ENCODE data around the gene WDR37. TPM values are rescaled to one million over a fixed set of nuclear protein-coding genes. Genes with fewer than 3 reads are reported as not detected.

WDR37 gene
- total and polyA plus RNA-seq, 8 donors = 4.6 to 11.6 (median 8.6) TPM

DNA sequence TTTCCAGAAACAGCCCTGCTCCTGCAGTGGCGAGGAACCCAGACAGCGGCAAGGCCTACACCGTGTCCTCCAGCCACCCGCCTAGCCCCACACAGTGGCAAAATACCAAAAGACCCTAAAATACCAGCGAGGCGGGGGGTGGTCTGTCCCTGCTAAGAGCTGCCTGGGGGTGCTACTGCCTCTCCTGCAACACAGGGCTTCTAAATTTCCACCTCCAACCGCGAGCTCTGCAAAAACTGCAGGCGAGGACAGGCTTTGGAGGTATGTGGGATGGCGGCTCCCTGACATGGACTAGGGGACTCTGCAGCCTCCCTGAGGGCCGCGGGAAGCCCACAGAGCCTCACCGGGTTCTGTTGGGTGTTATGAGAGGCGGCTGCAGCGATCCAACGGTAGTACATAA lies 122.3 kb downstream of the WDR37 start:
- Histone ChIP-seq H3K4me3 (no peak overlapping the region), H3K27ac (no peak overlapping the region), H3K4me1 (no peaks in the 10 kb centered on the region), H3K27me3 (no peaks in the 10 kb centered on the region), H3K36me3 (no peaks in the 10 kb centered on the region), H3K9me3 (no peaks in the 10 kb centered on the region)
- WGBS, 2 donors = 77 to 90% methylated on average over 16 of the region's 16 CpGs
- FAIRE-seq (no peak), DNase-seq (peak in 1 of 6 donors; percentile 44), ATAC-seq (no peak)
- intact Hi-C loops (cut with DNase I) = no loop called here
- TF ChIP-seq, protein P1, sequence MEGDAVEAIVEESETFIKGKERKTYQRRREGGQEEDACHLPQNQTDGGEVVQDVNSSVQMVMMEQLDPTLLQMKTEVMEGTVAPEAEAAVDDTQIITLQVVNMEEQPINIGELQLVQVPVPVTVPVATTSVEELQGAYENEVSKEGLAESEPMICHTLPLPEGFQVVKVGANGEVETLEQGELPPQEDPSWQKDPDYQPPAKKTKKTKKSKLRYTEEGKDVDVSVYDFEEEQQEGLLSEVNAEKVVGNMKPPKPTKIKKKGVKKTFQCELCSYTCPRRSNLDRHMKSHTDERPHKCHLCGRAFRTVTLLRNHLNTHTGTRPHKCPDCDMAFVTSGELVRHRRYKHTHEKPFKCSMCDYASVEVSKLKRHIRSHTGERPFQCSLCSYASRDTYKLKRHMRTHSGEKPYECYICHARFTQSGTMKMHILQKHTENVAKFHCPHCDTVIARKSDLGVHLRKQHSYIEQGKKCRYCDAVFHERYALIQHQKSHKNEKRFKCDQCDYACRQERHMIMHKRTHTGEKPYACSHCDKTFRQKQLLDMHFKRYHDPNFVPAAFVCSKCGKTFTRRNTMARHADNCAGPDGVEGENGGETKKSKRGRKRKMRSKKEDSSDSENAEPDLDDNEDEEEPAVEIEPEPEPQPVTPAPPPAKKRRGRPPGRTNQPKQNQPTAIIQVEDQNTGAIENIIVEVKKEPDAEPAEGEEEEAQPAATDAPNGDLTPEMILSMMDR (IDR thresholded peaks at IDR 0.05) = no peak

DNA sequence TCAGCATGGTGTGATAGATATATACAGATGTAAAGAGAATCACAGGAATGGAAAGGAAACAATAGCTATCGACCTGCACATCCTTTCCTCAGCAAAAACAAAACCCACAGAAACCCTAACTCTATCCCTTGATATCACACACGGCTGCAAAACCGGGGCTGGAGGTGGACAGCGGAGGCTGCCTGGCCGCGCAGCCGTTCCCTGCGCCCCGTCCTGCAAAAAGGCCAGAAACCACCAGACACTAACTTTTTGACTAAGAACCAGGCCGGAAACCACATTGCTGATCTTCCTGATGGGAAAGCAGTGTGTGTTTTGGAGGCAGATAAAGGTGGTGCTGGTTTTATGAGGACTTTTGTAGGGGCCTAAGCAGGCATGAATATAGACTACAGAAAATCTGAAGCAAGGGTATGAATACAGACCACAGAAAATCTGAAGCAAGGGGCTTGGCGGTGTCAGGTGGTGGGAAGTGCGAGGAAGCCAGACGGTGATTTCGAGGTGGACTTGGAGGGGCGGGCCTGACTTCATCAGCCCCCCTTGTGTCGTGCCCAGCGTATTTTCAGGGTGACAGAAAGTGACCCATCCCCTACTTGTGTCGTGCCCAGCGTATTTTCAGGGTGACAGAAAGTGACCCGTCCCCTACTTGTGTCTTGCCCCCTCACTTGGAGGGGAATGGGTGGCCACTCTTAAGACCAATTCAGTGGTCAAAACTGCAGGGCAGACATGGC lies 123.3 kb downstream of the WDR37 start:
- Histone ChIP-seq H3K4me3 (no peak overlapping the region), H3K27me3 (no peaks in the 10 kb centered on the region), H3K27ac (no peak overlapping the region), H3K36me3 (no peaks in the 10 kb centered on the region), H3K4me1 (no peaks in the 10 kb centered on the region), H3K9me3 (no peaks in the 10 kb centered on the region)
- peak in 1 of 6 donors; percentile 31 for DNase-seq
- ATAC-seq = no peak
- 84 to 87% methylated on average over 20 of the region's 20 CpGs for WGBS, 2 donors
- no peak for FAIRE-seq
- TF ChIP-seq, protein P1 (IDR thresholded peaks at IDR 0.05) = no peak
- intact Hi-C loops (cut with DNase I) = no loop called here

DNA sequence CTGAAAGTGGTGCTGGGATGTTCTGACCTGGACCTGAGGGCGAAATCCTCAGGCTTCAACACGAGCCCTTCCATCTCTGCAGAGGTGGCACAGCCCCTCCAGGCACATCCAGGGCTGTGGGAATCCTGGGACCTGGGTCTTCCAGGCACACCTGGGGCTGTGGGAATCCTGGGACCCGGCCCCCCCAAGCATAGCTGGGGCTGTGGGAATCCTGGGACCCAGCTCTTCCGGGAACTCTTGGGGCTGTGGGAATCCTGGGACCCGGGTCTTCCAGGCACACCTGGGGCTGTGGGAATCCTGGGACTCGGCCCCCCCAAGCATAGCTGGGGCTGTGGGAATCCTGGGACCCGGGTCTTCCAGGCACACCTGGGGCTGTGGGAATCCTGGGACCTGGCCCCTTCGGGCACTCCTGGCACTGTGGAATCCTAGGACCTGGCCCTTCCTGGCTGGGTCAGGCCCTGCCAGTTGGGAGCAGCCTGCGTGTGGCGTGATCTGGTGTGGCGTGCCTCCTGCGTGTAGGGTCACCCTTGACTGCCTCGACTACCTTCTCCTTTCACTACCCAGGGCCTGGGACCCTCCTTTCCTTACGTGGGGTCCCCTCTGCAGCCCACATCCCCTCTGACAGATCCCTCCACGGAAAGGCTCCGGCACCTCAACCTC lies 124.0 kb downstream of the WDR37 start:
- 68 to 74% methylated on average over 13 to 16 of the region's 16 CpGs for WGBS, 2 donors
- FAIRE-seq = no peak
- no peak overlapping the region for H3K4me3 ChIP-seq
- H3K4me1 ChIP-seq = no peaks in the 10 kb centered on the region
- no peak for ATAC-seq
- intact Hi-C loops (cut with DNase I) = no loop called here
- TF ChIP-seq, protein P1 (IDR thresholded peaks at IDR 0.05) = no peak
- H3K27ac ChIP-seq = no peak overlapping the region
- no peaks in the 10 kb centered on the region for H3K9me3 ChIP-seq
- H3K36me3 ChIP-seq = no peaks in the 10 kb centered on the region
- DNase-seq = peak in 1 of 6 donors; percentile 36
- no peaks in the 10 kb centered on the region for H3K27me3 ChIP-seq

DNA sequence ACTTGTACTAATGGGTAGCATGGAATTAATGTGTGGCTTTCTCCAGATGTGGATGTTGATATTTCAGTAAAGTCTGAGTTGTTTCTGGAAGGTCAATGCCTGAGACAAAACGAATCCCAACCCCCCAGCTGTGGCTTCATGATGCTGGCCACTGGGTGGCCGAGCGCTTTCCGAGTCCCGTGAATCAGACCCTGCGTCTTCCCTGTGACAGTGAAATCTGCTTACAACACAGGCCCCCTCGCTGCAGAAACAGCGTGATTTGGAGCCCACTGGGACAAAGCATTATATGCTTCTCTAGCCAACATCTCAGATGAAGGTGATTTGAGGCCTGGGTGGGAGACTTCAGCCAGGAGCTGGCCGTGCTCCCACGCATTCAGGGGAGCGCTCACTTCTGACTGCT lies 124.7 kb downstream of the WDR37 start:
- no peaks in the 10 kb centered on the region for H3K9me3 ChIP-seq
- WGBS, 2 donors = 78 to 86% methylated on average over 11 of the region's 11 CpGs
- ATAC-seq (no peak), FAIRE-seq (no peak), DNase-seq (peak in 1 of 6 donors; percentile 7)
- H3K4me1 ChIP-seq = no peaks in the 10 kb centered on the region
- no peak overlapping the region for H3K4me3 ChIP-seq
- intact Hi-C loops (cut with DNase I) = no loop called here
- H3K36me3 ChIP-seq = no peaks in the 10 kb centered on the region
- H3K27ac ChIP-seq = no peak overlapping the region
- TF ChIP-seq, protein P1 (IDR thresholded peaks at IDR 0.05) = no peak
- H3K27me3 ChIP-seq = no peaks in the 10 kb centered on the region

Other genes starting within 250 kb of the WDR37 start
- 10 to 100 TPM; 31.6 to 53.3 (median 35.7) TPM for gene LARP4B, start 124.7 kb upstream of the WDR37 start, total RNA-seq
- gene LARP4B, start 124.7 kb upstream of the WDR37 start, polyA plus RNA-seq = 10 to 100 TPM; 10.1 to 15.4 TPM
- 10 to 100 TPM in 5 of 6 donors, 1 to 10 TPM in 1; 7.5 to 18.4 (median 15.8) TPM for gene GTPBP4, start 68.0 kb upstream of the WDR37 start, total RNA-seq
- 10 to 100 TPM in 1 of 2 donors, 1 to 10 TPM in 1; 6.9 to 18.3 TPM for gene GTPBP4, start 68.0 kb upstream of the WDR37 start, polyA plus RNA-seq
- gene IDI2, start 30.5 kb upstream of the WDR37 start, total RNA-seq = not detected
- gene IDI2, start 30.5 kb upstream of the WDR37 start, polyA plus RNA-seq = under 1 TPM; 0.14 to 0.15 TPM
- gene IDI1, start 7.3 kb upstream of the WDR37 start, total RNA-seq = 10 to 100 TPM in 3 of 6 donors, 1 to 10 TPM in 3; 5.4 to 13.4 (median 9.6) TPM
- 10 to 100 TPM in 1 of 2 donors, 1 to 10 TPM in 1; 8.3 to 26.7 TPM for gene IDI1, start 7.3 kb upstream of the WDR37 start, polyA plus RNA-seq

All from pancreas (tissue), 10 donors.